Uterus (tissue), 4 donors: ENCODE results near the gene MGRN1. TPM values are rescaled to one million over a fixed set of nuclear protein-coding genes. Genes with fewer than 3 reads are reported as not detected.

ENCODE experiments used
- DNase-seq, 2 donors: peaks; one replicate each; pipeline ENCODE4 v3.0.0-alpha.2; 2019 to 2020
- H3K27ac ChIP-seq, 2 donors: fragments of 200-600 bp; sonication (generic); 1 replicate in 1 of 2; 2 replicates in 1 of 2; pipeline ENCODE4 v1.5.1; 2016 to 2018
- H3K27me3 ChIP-seq, 2 donors: fragments of 200-600 bp; sonication (generic); one replicate each; pipeline ENCODE4 v1.5.1; 2018 to 2019; ENCODE audit warnings: control low read depth in 1 of 2
- H3K36me3 ChIP-seq, 2 donors: fragments of 200-600 bp; sonication (generic); one replicate each; pipeline ENCODE4 v1.5.1; 2019; ENCODE audit warnings: control low read depth in 1 of 2
- H3K4me1 ChIP-seq, 2 donors: fragments of 200-600 bp; sonication (generic); one replicate each; pipeline ENCODE4 v1.5.1; 2018 to 2019; ENCODE audit warnings: control low read depth in 1 of 2
- H3K4me3 ChIP-seq, 2 donors: fragments of 200-600 bp; sonication (generic); 1 replicate in 1 of 2; 2 replicates in 1 of 2; pipeline ENCODE4 v1.5.1; 2018 to 2019; ENCODE audit warnings: mild to moderate bottlenecking in 1 of 2
- H3K9me3 ChIP-seq, 2 donors: fragments of 200-600 bp; sonication (generic); one replicate each; pipeline ENCODE4 v1.5.1; 2019; ENCODE audit warnings: control low read depth in 1 of 2
- POLR2A ChIP-seq, 2 donors: fragments of 450-650 bp; IDR thresholded peaks; one replicate each; pipeline ENCODE4 v1.6.1; 2016; ENCODE audit warnings: antibody characterized with exemption in 2 of 2, mild to moderate bottlenecking in 1 of 2, moderate library complexity in 1 of 2
- intact Hi-C: fragments of 100-400 bp; cut with DNase I; formaldehyde crosslinking; loops from one replicate; pipeline ENCODE4 v1.15.1; 2023; ENCODE audit warnings: low total_unique reads
- total RNA-seq, 4 donors: library from RNA; depleted of rRNA in 3 of 4; stranded (reverse); fragments of >200 nt in 3 of 4; gene quantifications; one replicate each; pipeline versions ENCODE4 v1.1.0 to v1.2.4, GENCODE V29; 2014 to 2023
- TF ChIP-seq, protein P1 (sequence below), 4 experiments: fragments of 200-600 bp in 2 of 4; fragments of 450-650 bp in 2 of 4; sonication (generic) in 2 of 4; IDR thresholded peaks; one replicate each; pipeline ENCODE4 v1.5.1; 2016 to 2019; ENCODE audit warnings: antibody characterized with exemption in 4 of 4, mild to moderate bottlenecking in 2 of 4, moderate library complexity in 1 of 4
- donor health status: DM: yes; HTN: yes; CAD: no.

MGRN1 gene
- total RNA-seq, 4 donors from 2014 or later = 19.0 to 107 (median 68.6) TPM

GRCh38 chr16:4633910-4634635 lies 9.4 kb downstream of the MGRN1 start:
- intact Hi-C loops = no loop called here

GRCh38 chr16:4634768-4635167 lies 10.1 kb downstream of the MGRN1 start:
- no peaks in the 10 kb centered on the region for H3K27me3 ChIP-seq
- H3K4me1 ChIP-seq = no peaks in the 10 kb centered on the region
- H3K27ac ChIP-seq = no peak overlapping the region
- H3K4me3 ChIP-seq = no peak overlapping the region
- TF ChIP-seq, protein P1, sequence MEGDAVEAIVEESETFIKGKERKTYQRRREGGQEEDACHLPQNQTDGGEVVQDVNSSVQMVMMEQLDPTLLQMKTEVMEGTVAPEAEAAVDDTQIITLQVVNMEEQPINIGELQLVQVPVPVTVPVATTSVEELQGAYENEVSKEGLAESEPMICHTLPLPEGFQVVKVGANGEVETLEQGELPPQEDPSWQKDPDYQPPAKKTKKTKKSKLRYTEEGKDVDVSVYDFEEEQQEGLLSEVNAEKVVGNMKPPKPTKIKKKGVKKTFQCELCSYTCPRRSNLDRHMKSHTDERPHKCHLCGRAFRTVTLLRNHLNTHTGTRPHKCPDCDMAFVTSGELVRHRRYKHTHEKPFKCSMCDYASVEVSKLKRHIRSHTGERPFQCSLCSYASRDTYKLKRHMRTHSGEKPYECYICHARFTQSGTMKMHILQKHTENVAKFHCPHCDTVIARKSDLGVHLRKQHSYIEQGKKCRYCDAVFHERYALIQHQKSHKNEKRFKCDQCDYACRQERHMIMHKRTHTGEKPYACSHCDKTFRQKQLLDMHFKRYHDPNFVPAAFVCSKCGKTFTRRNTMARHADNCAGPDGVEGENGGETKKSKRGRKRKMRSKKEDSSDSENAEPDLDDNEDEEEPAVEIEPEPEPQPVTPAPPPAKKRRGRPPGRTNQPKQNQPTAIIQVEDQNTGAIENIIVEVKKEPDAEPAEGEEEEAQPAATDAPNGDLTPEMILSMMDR (IDR thresholded peaks at IDR 0.05) = no peak
- no peak for TF ChIP-seq POLR2A (IDR thresholded peaks at IDR 0.05)
- DNase-seq = no peak
- no peaks in the 10 kb centered on the region for H3K36me3 ChIP-seq
- peaks cover 0 to 4% of the 10 kb centered on the region in 2 donors for H3K9me3 ChIP-seq
- intact Hi-C loops = no loop called here

More at GRCh38 chr16:4633910-4634635, 9.4 kb downstream of the MGRN1 start:
- DNase-seq = no peak
- peaks cover 0 to 4% of the 10 kb centered on the region in 2 donors for H3K9me3 ChIP-seq
- no peaks in the 10 kb centered on the region for H3K27me3 ChIP-seq
- TF ChIP-seq POLR2A (IDR thresholded peaks at IDR 0.05) = no peak
- TF ChIP-seq, protein P1 (IDR thresholded peaks at IDR 0.05) = no peak
- no peak overlapping the region for H3K4me3 ChIP-seq
- H3K27ac ChIP-seq = no peak overlapping the region
- H3K36me3 ChIP-seq = no peaks in the 10 kb centered on the region
- no peaks in the 10 kb centered on the region for H3K4me1 ChIP-seq

DNA sequence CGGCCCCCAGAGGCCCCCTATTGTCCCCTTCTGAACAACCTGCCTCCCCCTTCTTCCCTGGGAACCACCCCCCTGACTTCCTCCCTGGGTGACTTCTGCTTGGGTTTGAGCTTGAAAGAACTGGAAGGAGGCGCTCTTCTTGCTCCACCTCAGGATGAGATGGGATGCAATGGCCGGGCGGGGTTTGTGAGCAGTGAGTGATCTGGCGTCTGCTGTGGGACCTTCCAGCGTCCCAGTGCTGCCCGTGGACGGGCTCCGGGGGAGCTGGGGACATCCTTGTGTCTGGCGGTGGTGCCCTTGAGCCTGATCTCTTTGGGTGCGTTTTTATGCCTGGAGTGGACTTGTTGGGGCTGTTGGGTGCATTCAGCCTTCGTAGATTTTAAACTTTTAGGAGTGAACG lies 11.6 kb downstream of the MGRN1 start:
- TF ChIP-seq, protein P1 (IDR thresholded peaks at IDR 0.05) = no peak
- no peak for TF ChIP-seq POLR2A (IDR thresholded peaks at IDR 0.05)
- no peak overlapping the region for H3K27ac ChIP-seq
- H3K36me3 ChIP-seq = no peaks in the 10 kb centered on the region
- DNase-seq = no peak
- H3K27me3 ChIP-seq = no peaks in the 10 kb centered on the region
- no peaks in the 10 kb centered on the region for H3K4me1 ChIP-seq
- peaks cover 0 to 3% of the 10 kb centered on the region in 2 donors for H3K9me3 ChIP-seq
- intact Hi-C loops = no loop called here
- H3K4me3 ChIP-seq = no peak overlapping the region

- TF ChIP-seq POLR2A (IDR thresholded peaks at IDR 0.05) = no peak
- TF ChIP-seq, protein P1 (IDR thresholded peaks at IDR 0.05) = no peak
- H3K27ac ChIP-seq = no peak overlapping the region
- H3K4me1 ChIP-seq = no peaks in the 10 kb centered on the region
- H3K36me3 ChIP-seq = no peaks in the 10 kb centered on the region
- no peak overlapping the region for H3K4me3 ChIP-seq
- H3K27me3 ChIP-seq = no peaks in the 10 kb centered on the region
- intact Hi-C loops = no loop called here
- DNase-seq = no peak
- H3K9me3 ChIP-seq = no peaks in the 10 kb centered on the region
These were observed 13.0 kb downstream of the MGRN1 start for GRCh38 chr16:4637501-4638166.

GRCh38 chr16:4639899-4640509 lies 15.4 kb downstream of the MGRN1 start:
- TF ChIP-seq, protein P1 (IDR thresholded peaks at IDR 0.05) = no peak
- no peak for TF ChIP-seq POLR2A (IDR thresholded peaks at IDR 0.05)
- DNase-seq = no peak
- Histone ChIP-seq H3K27ac (no peak overlapping the region), H3K9me3 (no peaks in the 10 kb centered on the region), H3K36me3 (no peaks in the 10 kb centered on the region), H3K27me3 (no peaks in the 10 kb centered on the region), H3K4me3 (no peak overlapping the region), H3K4me1 (no peaks in the 10 kb centered on the region)
- intact Hi-C loops = no loop called here
